Panc1 (cell line): Measurements from ENCODE around the gene SHROOM3.

Experiments used
- CTCF ChIP-seq: fragments of 450-650 bp; IDR thresholded peaks from 2 replicates; pipeline ENCODE4 v1.5.1; 2017; ENCODE audit warnings: mild to moderate bottlenecking
- POLR2AphosphoS5 ChIP-seq: IDR thresholded peaks from 2 replicates; pipeline ENCODE4 v1.6.1; 2012; ENCODE audit warnings: mild to moderate bottlenecking, low read depth, low read length, moderate library complexity
- TF ChIP-seq, protein P1 (sequence below), 2 experiments: IDR thresholded peaks; 2 replicates each; pipeline ENCODE4 v1.6.1; 2011 to 2012; ENCODE audit warnings: low read depth in 2 of 2, control low read depth in 1 of 2, low read length in 1 of 2, mild to moderate bottlenecking in 1 of 2, moderate library complexity in 1 of 2; ENCODE audit not compliant: insufficient read depth in 1 of 2

DNA sequence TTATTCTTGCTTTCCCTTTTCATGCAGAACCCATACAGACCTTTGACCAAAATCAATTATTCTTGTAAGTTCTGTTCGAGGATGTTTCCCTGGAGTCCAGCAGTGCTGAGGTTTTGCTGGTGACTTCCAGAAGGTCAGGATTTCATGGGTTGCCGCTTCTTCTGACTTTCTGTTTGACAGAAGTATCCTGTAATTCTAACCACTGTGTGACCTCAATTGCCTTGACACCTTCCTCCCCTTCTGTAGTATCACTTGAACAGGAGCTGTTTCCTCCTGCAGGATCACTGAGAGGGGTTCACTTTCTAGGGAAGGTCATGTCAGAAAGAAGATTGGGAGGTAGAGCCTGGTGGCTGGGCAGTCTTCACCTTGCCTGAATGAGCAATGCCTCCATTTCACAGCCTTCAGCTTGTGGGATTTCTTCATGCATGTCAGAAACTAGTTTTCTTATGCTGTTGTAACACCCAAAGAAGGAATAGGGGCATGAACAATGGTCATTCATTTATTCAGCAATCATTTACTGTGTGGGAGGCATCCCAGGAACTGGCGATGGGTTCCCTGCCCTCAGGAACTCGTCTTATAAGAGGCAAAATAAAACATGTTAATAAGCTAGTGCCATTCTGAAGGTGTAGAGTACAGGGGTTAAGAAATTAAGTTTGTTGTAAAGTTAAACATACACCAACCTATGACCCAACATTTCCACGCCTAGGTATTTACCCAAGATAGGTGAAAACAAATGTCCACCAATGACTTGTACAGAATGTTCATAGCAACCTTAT lies 257.0 kb downstream of the SHROOM3 start:
- TF ChIP-seq POLR2AphosphoS5 (no peak), CTCF (no peak)
- TF ChIP-seq, protein P1, sequence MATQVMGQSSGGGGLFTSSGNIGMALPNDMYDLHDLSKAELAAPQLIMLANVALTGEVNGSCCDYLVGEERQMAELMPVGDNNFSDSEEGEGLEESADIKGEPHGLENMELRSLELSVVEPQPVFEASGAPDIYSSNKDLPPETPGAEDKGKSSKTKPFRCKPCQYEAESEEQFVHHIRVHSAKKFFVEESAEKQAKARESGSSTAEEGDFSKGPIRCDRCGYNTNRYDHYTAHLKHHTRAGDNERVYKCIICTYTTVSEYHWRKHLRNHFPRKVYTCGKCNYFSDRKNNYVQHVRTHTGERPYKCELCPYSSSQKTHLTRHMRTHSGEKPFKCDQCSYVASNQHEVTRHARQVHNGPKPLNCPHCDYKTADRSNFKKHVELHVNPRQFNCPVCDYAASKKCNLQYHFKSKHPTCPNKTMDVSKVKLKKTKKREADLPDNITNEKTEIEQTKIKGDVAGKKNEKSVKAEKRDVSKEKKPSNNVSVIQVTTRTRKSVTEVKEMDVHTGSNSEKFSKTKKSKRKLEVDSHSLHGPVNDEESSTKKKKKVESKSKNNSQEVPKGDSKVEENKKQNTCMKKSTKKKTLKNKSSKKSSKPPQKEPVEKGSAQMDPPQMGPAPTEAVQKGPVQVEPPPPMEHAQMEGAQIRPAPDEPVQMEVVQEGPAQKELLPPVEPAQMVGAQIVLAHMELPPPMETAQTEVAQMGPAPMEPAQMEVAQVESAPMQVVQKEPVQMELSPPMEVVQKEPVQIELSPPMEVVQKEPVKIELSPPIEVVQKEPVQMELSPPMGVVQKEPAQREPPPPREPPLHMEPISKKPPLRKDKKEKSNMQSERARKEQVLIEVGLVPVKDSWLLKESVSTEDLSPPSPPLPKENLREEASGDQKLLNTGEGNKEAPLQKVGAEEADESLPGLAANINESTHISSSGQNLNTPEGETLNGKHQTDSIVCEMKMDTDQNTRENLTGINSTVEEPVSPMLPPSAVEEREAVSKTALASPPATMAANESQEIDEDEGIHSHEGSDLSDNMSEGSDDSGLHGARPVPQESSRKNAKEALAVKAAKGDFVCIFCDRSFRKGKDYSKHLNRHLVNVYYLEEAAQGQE (IDR thresholded peaks at IDR 0.05; ENCODE audit: insufficient read depth in 1 of 2, low read depth in 2 of 2, low read length in 1 of 2), result no peak
